ENCODE measurements around the gene SPTSSB.

Gene SPTSSB

GRCh38 chr3:161371441-161372320 is at the start of gene SPTSSB:
SPTSSB (minus strand) TSS chr3:161371517; CDS start chr3:161346323, 25,194 bp downstream.
- TF ChIP-seq CTCF (IDR thresholded peaks at IDR 0.05; ENCODE audit: low read depth, low read length): no peak
- peak within 1 kb of the TSS; percentile 56 for H3K4me3 ChIP-seq (ENCODE audit: low read depth, low read length)

- no peak overlapping the region for H3K4me3 ChIP-seq (ENCODE audit: low read depth, low read length)
- no peak for TF ChIP-seq CTCF (IDR thresholded peaks at IDR 0.05; ENCODE audit: low read depth, low read length)
Measured at GRCh38 chr3:161420746-161421145, 49.4 kb upstream of the SPTSSB start.

GRCh38 chr3:161419555-161420333 is 48.4 kb upstream of the SPTSSB start:
- no peak overlapping the region for H3K4me3 ChIP-seq (ENCODE audit: low read depth, low read length)
- no peak for TF ChIP-seq CTCF (IDR thresholded peaks at IDR 0.05; ENCODE audit: low read depth, low read length)

- TF ChIP-seq CTCF (IDR thresholded peaks at IDR 0.05; ENCODE audit: low read depth, low read length): no peak
- no peak overlapping the region for H3K4me3 ChIP-seq (ENCODE audit: low read depth, low read length)
Measured at GRCh38 chr3:161415506-161416231, 44.4 kb upstream of the SPTSSB start.

GRCh38 chr3:161414907-161415306 is 43.6 kb upstream of the SPTSSB start:
- TF ChIP-seq CTCF (IDR thresholded peaks at IDR 0.05; ENCODE audit: low read depth, low read length): no peak

GRCh38 chr3:161413855-161414210 is 42.5 kb upstream of the SPTSSB start:
- no peak for TF ChIP-seq CTCF (IDR thresholded peaks at IDR 0.05; ENCODE audit: low read depth, low read length)
- no peak overlapping the region for H3K4me3 ChIP-seq (ENCODE audit: low read depth, low read length)

More at GRCh38 chr3:161414907-161415306, 43.6 kb upstream of the SPTSSB start:
- H3K4me3 ChIP-seq (ENCODE audit: low read depth, low read length): no peak overlapping the region

All from WI38 (cell line).